Prostate gland (tissue), 2 donors: ENCODE measurements around the gene HDAC4.

ENCODE experiments used
- CTCF ChIP-seq, 4 experiments: fragments of 200-600 bp in 2 of 4; fragments of 450-650 bp in 2 of 4; sonication (generic) in 2 of 4; IDR thresholded peaks; 1 replicate in 3 of 4; 2 replicates in 1 of 4; pipeline ENCODE4 v1.5.1; 2016 to 2019; ENCODE audit warnings: antibody characterized with exemption in 4 of 4, mild to moderate bottlenecking in 2 of 4, moderate library complexity in 2 of 4
- POLR2A ChIP-seq: fragments of 450-650 bp; IDR thresholded peaks from one replicate; pipeline ENCODE4 v1.6.1; 2016; ENCODE audit warnings: antibody characterized with exemption, mild to moderate bottlenecking
- POLR2AphosphoS5 ChIP-seq: sonication (generic); formaldehyde crosslinking; IDR thresholded peaks from one replicate; pipeline ENCODE4 v1.6.1; 2017; ENCODE audit warnings: antibody characterized with exemption

GRCh38 chr2:239178484-239178883, 222.3 kb downstream of the HDAC4 start:
- TF ChIP-seq CTCF (IDR thresholded peaks at IDR 0.05): no peak
- no peak for TF ChIP-seq POLR2A
- TF ChIP-seq POLR2AphosphoS5: no peak
